IMR-90 (cell line): Measurements from ENCODE around the gene PRKCH. TPM values are rescaled to one million over a fixed set of nuclear protein-coding genes. Genes with fewer than 3 reads are reported as not detected.

Experiments used
- ATAC-seq: fragments of 200-7000 bp; cut with Tn5 transposase; 2 replicates; pipeline ENCODE4 v1.9.1; 2020; ENCODE audit warnings: low read depth, mild to moderate bottlenecking, moderate library complexity
- BruUV-seq: library from RNA; stranded (reverse); fragments of 400-500 nt; replicated peaks from 2 replicates; lab custom pipeline; 2021; lab: Mats Ljungman, UMichigan
- CTCF ChIA-PET: fragments of 300-600 bp; formaldehyde crosslinking; extraction: SDS; loops from one replicate; lab custom pipeline; 2021; ENCODE audit warnings: antibody characterized with exemption; lab: Yijun Ruan, JAX
- POLR2A ChIA-PET: fragments of 300-600 bp; sonication (Branson Sonifier 250); formaldehyde crosslinking; loops from one replicate; lab custom pipeline; 2022; ENCODE audit warnings: antibody characterized with exemption; ENCODE audit not compliant: unreplicated experiment; lab: Charles Lee
- DNase-seq: peaks from one replicate; pipeline ENCODE4 v3.0.0; 2013
- H2AFZ ChIP-seq: replicated peaks from 2 replicates; pipeline ENCODE3; 2013; ENCODE audit warnings: low read length, mild to moderate bottlenecking; ENCODE audit not compliant: poor library complexity
- H2AK5ac ChIP-seq: 2 replicates; pipeline ENCODE4 v1.6.1; 2013; ENCODE audit warnings: low read depth, low read length, inconsistent platforms
- H2AK9ac ChIP-seq: replicated peaks from 2 replicates; pipeline ENCODE3; 2013; ENCODE audit warnings: mild to moderate bottlenecking, low read depth, low read length, moderate library complexity; ENCODE audit not compliant: poor library complexity
- H2BK120ac ChIP-seq: 2 replicates; pipeline ENCODE4 v1.6.1; 2013; ENCODE audit warnings: low read depth, low read length, inconsistent platforms
- H2BK15ac ChIP-seq: 3 replicates; pipeline ENCODE4 v1.6.1; 2013; ENCODE audit warnings: low read depth, low read length, inconsistent platforms
- H2BK20ac ChIP-seq: 2 replicates; pipeline ENCODE4 v1.6.1; 2013; ENCODE audit warnings: low read depth, mild to moderate bottlenecking, inconsistent platforms, low read length, moderate library complexity
- H2BK5ac ChIP-seq: 2 replicates; pipeline ENCODE4 v1.6.1; 2013; ENCODE audit warnings: mild to moderate bottlenecking, low read depth, low read length, inconsistent platforms; ENCODE audit not compliant: poor library complexity, severe bottlenecking
- H3K14ac ChIP-seq: replicated peaks from 2 replicates; pipeline ENCODE4 v1.6.1; 2013; ENCODE audit warnings: low read depth, low read length, inconsistent platforms
- H3K18ac ChIP-seq: 2 replicates; pipeline ENCODE4 v1.6.1; 2013; ENCODE audit warnings: low read depth, low read length, control low read depth
- H3K23ac ChIP-seq: 2 replicates; pipeline ENCODE4 v1.6.1; 2013; ENCODE audit warnings: low read depth, low read length, inconsistent platforms
- H3K27ac ChIP-seq: 2 replicates; pipeline ENCODE4 v1.5.1; 2013; ENCODE audit warnings: mild to moderate bottlenecking, control low read depth, low read length; ENCODE audit not compliant: insufficient read depth
- H3K27me3 ChIP-seq: 2 replicates; pipeline ENCODE4 v1.6.1; 2013; ENCODE audit warnings: low read length; ENCODE audit not compliant: control insufficient read depth, insufficient read depth
- H3K36me3 ChIP-seq: 2 replicates; pipeline ENCODE4 v1.6.1; 2013; ENCODE audit warnings: low read length, mixed read lengths; ENCODE audit not compliant: control insufficient read depth, insufficient read depth
- H3K4ac ChIP-seq: 2 replicates; pipeline ENCODE4 v1.6.1; 2013; ENCODE audit warnings: low read depth, low read length, inconsistent platforms
- H3K4me1 ChIP-seq: 2 replicates; pipeline ENCODE4 v1.6.1; 2013; ENCODE audit warnings: low read length, mixed read lengths; ENCODE audit not compliant: control insufficient read depth, insufficient read depth
- H3K4me2 ChIP-seq: 2 replicates; pipeline ENCODE4 v1.6.1; 2013; ENCODE audit warnings: low read depth, mild to moderate bottlenecking, control low read depth, low read length, moderate library complexity
- H3K4me3 ChIP-seq: 2 replicates; pipeline ENCODE4 v1.5.1; 2013; ENCODE audit warnings: low read depth, mild to moderate bottlenecking, control low read depth, low read length, moderate library complexity; ENCODE audit not compliant: insufficient read depth
- H3K56ac ChIP-seq: 2 replicates; pipeline ENCODE4 v1.6.1; 2013; ENCODE audit warnings: low read length, inconsistent platforms; ENCODE audit not compliant: insufficient read depth; ENCODE audit errors: extremely low read depth
- H3K79me1 ChIP-seq, 2 experiments: 2 replicates each; pipeline ENCODE4 v1.6.1; 2013; ENCODE audit warnings: low read length in 2 of 2, inconsistent platforms in 1 of 2, low read depth in 1 of 2
- H3K9ac ChIP-seq: 2 replicates; pipeline ENCODE4 v1.6.1; 2013; ENCODE audit warnings: low read depth, low read length, control low read depth
- H3K9me1 ChIP-seq: 2 replicates; pipeline ENCODE4 v1.6.1; 2013; ENCODE audit warnings: low read length, inconsistent platforms; ENCODE audit not compliant: insufficient read depth
- H3K9me3 ChIP-seq: 2 replicates; pipeline ENCODE4 v1.6.1; 2013; ENCODE audit warnings: low read length; ENCODE audit not compliant: control insufficient read depth, insufficient read depth
- H4K20me1 ChIP-seq: 2 replicates; pipeline ENCODE4 v1.6.1; 2013; ENCODE audit warnings: low read length, inconsistent platforms; ENCODE audit not compliant: insufficient read depth
- H4K5ac ChIP-seq: 2 replicates; pipeline ENCODE4 v1.6.1; 2013; ENCODE audit warnings: mild to moderate bottlenecking, low read depth, low read length, control low read depth
- H4K8ac ChIP-seq, 2 experiments: 2 replicates each; pipeline ENCODE4 v1.6.1; 2013; ENCODE audit warnings: low read depth in 2 of 2, low read length in 2 of 2, control low read depth in 1 of 2, inconsistent platforms in 1 of 2
- H4K91ac ChIP-seq: 2 replicates; pipeline ENCODE4 v1.6.1; 2013; ENCODE audit warnings: low read depth, low read length, inconsistent platforms; ENCODE audit not compliant: insufficient read depth
- BHLHE40 ChIP-seq: fragments of 150-350 bp; IDR thresholded peaks from 2 replicates; pipeline ENCODE4 v1.6.1; 2016; ENCODE audit warnings: mild to moderate bottlenecking, low read depth, low read length
- CEBPB ChIP-seq: IDR thresholded peaks from 2 replicates; pipeline ENCODE4 v1.6.1; 2012; ENCODE audit warnings: low read depth, low read length, improper control_type of control experiment
- FOS ChIP-seq: fragments of 150-350 bp; IDR thresholded peaks from 2 replicates; pipeline ENCODE4 v1.6.1; 2016; ENCODE audit warnings: low read depth, low read length
- MAFK ChIP-seq: IDR thresholded peaks from 2 replicates; pipeline ENCODE4 v1.6.1; 2012; ENCODE audit warnings: low read depth, low read length, improper control_type of control experiment
- MAZ ChIP-seq: IDR thresholded peaks from 2 replicates; pipeline ENCODE4 v1.6.1; 2012; ENCODE audit warnings: low read depth, mild to moderate bottlenecking, low read length, improper control_type of control experiment, moderate library complexity, borderline replicate concordance
- POLR2A ChIP-seq: IDR thresholded peaks from 2 replicates; pipeline ENCODE4 v1.6.1; 2012; ENCODE audit warnings: mild to moderate bottlenecking, low read depth, low read length
- RFX5 ChIP-seq: IDR thresholded peaks from 2 replicates; pipeline ENCODE4 v1.8.0; 2012; ENCODE audit warnings: low read depth, mild to moderate bottlenecking, low read length, moderate library complexity
- SMC3 ChIP-seq: fragments of 150-350 bp; IDR thresholded peaks from 2 replicates; pipeline ENCODE4 v1.6.1; 2016; ENCODE audit warnings: low read depth, mild to moderate bottlenecking, antibody characterized with exemption, low read length, moderate library complexity
- WGBS, 2 experiments: methylation state at CpG; one replicate each; pipeline versions ENCODE4 v1.1.5 to v1.1.7; 2013; ENCODE audit warnings: missing lambda C conversion rate in 2 of 2; ENCODE audit not compliant: insufficient read length in 1 of 2; ENCODE audit errors: extremely low coverage in 2 of 2; 5-methylcytosine and 5-hydroxymethylcytosine counted together
- dilution Hi-C: fragments of 300-500 bp; cut with HindIII; formaldehyde crosslinking; loops from one replicate; pipeline ENCODE4 v1.14.3; 2018; ENCODE audit warnings: low sequenced_read_pairs; ENCODE audit not compliant: unreplicated experiment
- in situ Hi-C: fragments of 300-500 bp; cut with MboI; formaldehyde crosslinking; loops from 3 replicates; pipeline ENCODE4 v1.14.3; 2019; ENCODE audit warnings: low sequenced_read_pairs, inconsistent platforms, mixed read lengths
- intact Hi-C: fragments of 100-400 bp; cut with micrococcal nuclease; formaldehyde crosslinking; loops from 2 replicates; pipeline ENCODE4 v1.10.0; 2022
- polyA plus RNA-seq, 3 experiments: library from polyadenylated mRNA; depleted of rRNA; stranded (reverse); fragments of >200 nt; gene quantifications; 2 replicates each; pipeline ENCODE4 v1.2.3, GENCODE V29; 2012; ENCODE audit warnings: low replicate concordance in 1 of 3
- total RNA-seq: library from RNA; depleted of rRNA; stranded (reverse); fragments of >200 nt; gene quantifications from 2 replicates; pipeline ENCODE4 v1.2.3, GENCODE V29; 2012
- TF ChIP-seq, protein P1 (sequence below): fragments of 150-350 bp; IDR thresholded peaks from 2 replicates; pipeline ENCODE4 v1.6.1; 2017; ENCODE audit warnings: mild to moderate bottlenecking, antibody characterized with exemption, low read length, low read depth
- TF ChIP-seq, protein P2 (sequence below): conservative IDR thresholded peaks from 2 replicates; pipeline ENCODE4 v1.5.1; 2012; ENCODE audit warnings: mild to moderate bottlenecking, low read depth, low read length, improper control_type of control experiment

The PRKCH gene
- total and polyA plus RNA-seq, 2 of the 4 experiments (the other 2 are of a cell fraction) = 1.6 to 2.3 TPM

DNA sequence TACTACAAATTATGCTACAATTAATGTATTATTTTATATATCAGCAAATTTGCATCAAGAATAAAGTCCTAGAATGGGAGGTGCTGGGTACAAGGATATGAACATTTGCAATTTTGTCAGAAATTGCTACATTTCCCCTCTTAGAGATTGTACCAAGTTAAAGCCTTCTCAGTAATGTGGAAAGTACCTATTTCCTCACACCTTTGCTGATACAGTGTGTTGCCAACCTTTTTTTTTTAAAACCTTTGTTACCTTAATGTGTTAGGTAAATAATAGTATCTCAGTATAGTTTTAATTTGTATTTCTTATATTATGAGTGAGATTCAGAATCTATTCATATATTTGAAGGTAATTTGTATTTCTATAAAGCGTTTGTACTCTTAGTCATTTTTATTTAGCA, 278.6 kb downstream of the PRKCH start:
- no peak overlapping the region for H3K4me2 ChIP-seq
- ATAC-seq = no peak
- dilution Hi-C loops (no loop called here), intact Hi-C loops (no loop called here), in situ Hi-C loops (no loop called here)
- no peak overlapping the region for H2BK120ac ChIP-seq
- H2BK5ac ChIP-seq = no peak overlapping the region
- no peaks in the 10 kb centered on the region for H3K79me1 ChIP-seq
- no peak overlapping the region for H3K23ac ChIP-seq
- no peak overlapping the region for H2AFZ ChIP-seq
- no peak overlapping the region for H2BK15ac ChIP-seq
- H2BK20ac ChIP-seq = no peak overlapping the region
- H3K27me3 ChIP-seq = no peaks in the 10 kb centered on the region
- no peak for DNase-seq
- no peak overlapping the region for H4K8ac ChIP-seq
- no peak overlapping the region for H3K14ac ChIP-seq
- no peaks in the 10 kb centered on the region for H3K9me3 ChIP-seq
- H3K4me1 ChIP-seq = peaks cover 12% of the 10 kb centered on the region
- H4K20me1 ChIP-seq = no peaks in the 10 kb centered on the region
- no peaks in the 10 kb centered on the region for H3K36me3 ChIP-seq
- H3K4ac ChIP-seq = no peak overlapping the region
- no peak overlapping the region for H3K56ac ChIP-seq
- no peak overlapping the region for H3K27ac ChIP-seq
- no peaks in the 10 kb centered on the region for H3K9me1 ChIP-seq
- TF ChIP-seq MAFK (no peak), MAZ (no peak), POLR2A (no peak), CEBPB (no peak), FOS (no peak), SMC3 (no peak), BHLHE40 (no peak), RFX5 (no peak)
- TF ChIP-seq, protein P1, sequence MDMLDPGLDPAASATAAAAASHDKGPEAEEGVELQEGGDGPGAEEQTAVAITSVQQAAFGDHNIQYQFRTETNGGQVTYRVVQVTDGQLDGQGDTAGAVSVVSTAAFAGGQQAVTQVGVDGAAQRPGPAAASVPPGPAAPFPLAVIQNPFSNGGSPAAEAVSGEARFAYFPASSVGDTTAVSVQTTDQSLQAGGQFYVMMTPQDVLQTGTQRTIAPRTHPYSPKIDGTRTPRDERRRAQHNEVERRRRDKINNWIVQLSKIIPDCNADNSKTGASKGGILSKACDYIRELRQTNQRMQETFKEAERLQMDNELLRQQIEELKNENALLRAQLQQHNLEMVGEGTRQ = no peak
- TF ChIP-seq, protein P2, sequence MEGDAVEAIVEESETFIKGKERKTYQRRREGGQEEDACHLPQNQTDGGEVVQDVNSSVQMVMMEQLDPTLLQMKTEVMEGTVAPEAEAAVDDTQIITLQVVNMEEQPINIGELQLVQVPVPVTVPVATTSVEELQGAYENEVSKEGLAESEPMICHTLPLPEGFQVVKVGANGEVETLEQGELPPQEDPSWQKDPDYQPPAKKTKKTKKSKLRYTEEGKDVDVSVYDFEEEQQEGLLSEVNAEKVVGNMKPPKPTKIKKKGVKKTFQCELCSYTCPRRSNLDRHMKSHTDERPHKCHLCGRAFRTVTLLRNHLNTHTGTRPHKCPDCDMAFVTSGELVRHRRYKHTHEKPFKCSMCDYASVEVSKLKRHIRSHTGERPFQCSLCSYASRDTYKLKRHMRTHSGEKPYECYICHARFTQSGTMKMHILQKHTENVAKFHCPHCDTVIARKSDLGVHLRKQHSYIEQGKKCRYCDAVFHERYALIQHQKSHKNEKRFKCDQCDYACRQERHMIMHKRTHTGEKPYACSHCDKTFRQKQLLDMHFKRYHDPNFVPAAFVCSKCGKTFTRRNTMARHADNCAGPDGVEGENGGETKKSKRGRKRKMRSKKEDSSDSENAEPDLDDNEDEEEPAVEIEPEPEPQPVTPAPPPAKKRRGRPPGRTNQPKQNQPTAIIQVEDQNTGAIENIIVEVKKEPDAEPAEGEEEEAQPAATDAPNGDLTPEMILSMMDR = no peak
- no peak overlapping the region for H3K4me3 ChIP-seq
- H4K5ac ChIP-seq = no peak overlapping the region
- H4K91ac ChIP-seq = no peak overlapping the region
- ChIA-PET CTCF (no interaction called here), POLR2A (no interaction called here)
- no peak overlapping the region for H2AK9ac ChIP-seq
- H3K18ac ChIP-seq = no peak overlapping the region
- no TSS peak for BruUV-seq
- no peak overlapping the region for H3K9ac ChIP-seq
- no peak overlapping the region for H2AK5ac ChIP-seq
- WGBS, 2 experiments = no CpG with 5 or more reads among the region's 1 CpG
